ENCODE measurements around the gene PPP1R9A. TPM values are rescaled to one million over a fixed set of nuclear protein-coding genes. Genes with fewer than 3 reads are reported as not detected.

The PPP1R9A gene
- total and polyA plus RNA-seq, 4 donors: 2.2 to 59.1 (median 14.6) TPM

GRCh38 chr7:95097291-95097690, 189.9 kb downstream of the PPP1R9A start:
- WGBS, 2 donors: 76 to 91% methylated on average over 3 of the region's 3 CpGs
- ATAC-seq (ENCODE audit: insufficient read depth, low FRiP score) (no peak), DNase-seq (peak in 2 of 3 donors; percentile 27 to 70)
- H3K27ac ChIP-seq (ENCODE audit: low read depth in 1 of 2, low read length in 1 of 2): no peak overlapping the region
- H3K9me3 ChIP-seq (ENCODE audit: control insufficient read depth in 4 of 4, insufficient read depth in 3 of 4, low read length in 3 of 4): no peaks in the 10 kb centered on the region
- no peak overlapping the region for H3K9ac ChIP-seq (ENCODE audit: insufficient read depth in 1 of 2, low read length in 2 of 2)
- H3K4me3 ChIP-seq: no peak overlapping the region
- no peaks in the 10 kb centered on the region for H3K27me3 ChIP-seq (ENCODE audit: control insufficient read depth in 3 of 3, insufficient read depth in 3 of 3, low read length in 2 of 3)
- no peaks in the 10 kb centered on the region for H3K36me3 ChIP-seq (ENCODE audit: control insufficient read depth in 4 of 4, insufficient read depth in 4 of 4, low read length in 4 of 4)
- peaks cover 0 to 11% (median 0%) of the 10 kb centered on the region in 5 donors for H3K4me1 ChIP-seq (ENCODE audit: control insufficient read depth in 5 of 5, insufficient read depth in 5 of 5, low read length in 5 of 5)
- no peak for TF ChIP-seq CTCF (IDR thresholded peaks at IDR 0.05; ENCODE audit: control extremely low read depth, extremely low read depth)

GRCh38 chr7:95097851-95098250, 190.5 kb downstream of the PPP1R9A start:
- no peak overlapping the region for H3K27ac ChIP-seq (ENCODE audit: low read depth in 1 of 2, low read length in 1 of 2)
- ATAC-seq (ENCODE audit: insufficient read depth, low FRiP score) (no peak), DNase-seq (no peak)
- no peak overlapping the region for H3K9ac ChIP-seq (ENCODE audit: insufficient read depth in 1 of 2, low read length in 2 of 2)
- no peaks in the 10 kb centered on the region for H3K36me3 ChIP-seq (ENCODE audit: control insufficient read depth in 4 of 4, insufficient read depth in 4 of 4, low read length in 4 of 4)
- H3K9me3 ChIP-seq (ENCODE audit: control insufficient read depth in 4 of 4, insufficient read depth in 3 of 4, low read length in 3 of 4): no peaks in the 10 kb centered on the region
- no peaks in the 10 kb centered on the region for H3K27me3 ChIP-seq (ENCODE audit: control insufficient read depth in 3 of 3, insufficient read depth in 3 of 3, low read length in 2 of 3)
- H3K4me1 ChIP-seq (ENCODE audit: control insufficient read depth in 5 of 5, insufficient read depth in 5 of 5, low read length in 5 of 5): peaks cover 0 to 11% (median 0%) of the 10 kb centered on the region in 5 donors
- TF ChIP-seq CTCF (IDR thresholded peaks at IDR 0.05; ENCODE audit: control extremely low read depth, extremely low read depth): no peak
- H3K4me3 ChIP-seq: no peak overlapping the region
- 71 to 81% methylated on average over 2 of the region's 2 CpGs for WGBS, 2 donors

- WGBS, 2 donors: 55 to 85% methylated on average over 1 of the region's 1 CpG
- no peak for TF ChIP-seq CTCF (IDR thresholded peaks at IDR 0.05; ENCODE audit: control extremely low read depth, extremely low read depth)
- H3K9ac ChIP-seq (ENCODE audit: insufficient read depth in 1 of 2, low read length in 2 of 2): no peak overlapping the region
- H3K4me3 ChIP-seq: no peak overlapping the region
- no peak for DNase-seq
- ATAC-seq (ENCODE audit: insufficient read depth, low FRiP score): no peak
- no peaks in the 10 kb centered on the region for H3K36me3 ChIP-seq (ENCODE audit: control insufficient read depth in 4 of 4, insufficient read depth in 4 of 4, low read length in 4 of 4)
- peaks cover 0 to 11% (median 0%) of the 10 kb centered on the region in 5 donors for H3K4me1 ChIP-seq (ENCODE audit: control insufficient read depth in 5 of 5, insufficient read depth in 5 of 5, low read length in 5 of 5)
- no peaks in the 10 kb centered on the region for H3K27me3 ChIP-seq (ENCODE audit: control insufficient read depth in 3 of 3, insufficient read depth in 3 of 3, low read length in 2 of 3)
- H3K27ac ChIP-seq (ENCODE audit: low read depth in 1 of 2, low read length in 1 of 2): no peak overlapping the region
- no peaks in the 10 kb centered on the region for H3K9me3 ChIP-seq (ENCODE audit: control insufficient read depth in 4 of 4, insufficient read depth in 3 of 4, low read length in 3 of 4)
These were observed 191.7 kb downstream of the PPP1R9A start for GRCh38 chr7:95099106-95099505.

- no peak overlapping the region for H3K27ac ChIP-seq (ENCODE audit: low read depth in 1 of 2, low read length in 1 of 2)
- no peak for ATAC-seq (ENCODE audit: insufficient read depth, low FRiP score)
- TF ChIP-seq CTCF (IDR thresholded peaks at IDR 0.05; ENCODE audit: control extremely low read depth, extremely low read depth): no peak
- WGBS, 2 donors: 90 to 94% methylated on average over 5 of the region's 5 CpGs
- no peak overlapping the region for H3K9ac ChIP-seq (ENCODE audit: insufficient read depth in 1 of 2, low read length in 2 of 2)
- no peaks in the 10 kb centered on the region for H3K9me3 ChIP-seq (ENCODE audit: control insufficient read depth in 4 of 4, insufficient read depth in 3 of 4, low read length in 3 of 4)
- DNase-seq: peak in 1 of 3 donors; percentile 19
- no peaks in the 10 kb centered on the region for H3K36me3 ChIP-seq (ENCODE audit: control insufficient read depth in 4 of 4, insufficient read depth in 4 of 4, low read length in 4 of 4)
- H3K4me1 ChIP-seq (ENCODE audit: control insufficient read depth in 5 of 5, insufficient read depth in 5 of 5, low read length in 5 of 5): peaks cover 0 to 6% (median 4%) of the 10 kb centered on the region in 5 donors
- H3K27me3 ChIP-seq (ENCODE audit: control insufficient read depth in 3 of 3, insufficient read depth in 3 of 3, low read length in 2 of 3): no peaks in the 10 kb centered on the region
- H3K4me3 ChIP-seq: no peak overlapping the region
These were observed 194.0 kb downstream of the PPP1R9A start for GRCh38 chr7:95101422-95101821.

Measured in lung (tissue), 12 donors.